Activated CD8-positive, alpha-beta memory T cell treated with anti-CD3 and anti-CD28 coated beads, Interleukin-2, amount 50 U/mL, for 4 hours (primary cell): Measurements from ENCODE around the gene KCND1.
A peak's percentile ranks its signal among the peaks of the same experiment; 100 is the strongest.

ENCODE experiments used
- DNase-seq: peaks from one replicate; pipeline ENCODE4 v3.0.0-alpha.2; 2020

The KCND1 gene

DNA sequence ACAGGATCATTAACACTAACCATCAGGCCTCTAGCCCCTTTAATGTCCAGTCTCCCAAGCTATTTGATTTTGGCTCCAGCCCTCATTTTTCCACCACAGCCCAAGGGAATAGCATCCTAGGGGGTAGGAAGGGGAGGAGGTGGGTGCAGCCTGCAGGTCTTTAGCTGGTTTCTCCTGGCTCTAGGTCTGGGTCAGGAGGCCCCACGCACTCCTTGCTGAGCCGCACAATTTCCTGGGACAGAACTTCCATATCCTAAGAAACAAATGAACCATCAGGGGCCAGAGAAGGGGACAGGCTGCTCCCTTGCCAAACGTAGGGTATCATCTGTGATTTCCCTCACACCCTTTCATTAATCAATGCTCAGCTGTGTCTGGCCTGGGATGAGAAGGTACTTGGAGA lies 2.4 kb upstream of the KCND1 start:
- DNase-seq = no peak

DNA sequence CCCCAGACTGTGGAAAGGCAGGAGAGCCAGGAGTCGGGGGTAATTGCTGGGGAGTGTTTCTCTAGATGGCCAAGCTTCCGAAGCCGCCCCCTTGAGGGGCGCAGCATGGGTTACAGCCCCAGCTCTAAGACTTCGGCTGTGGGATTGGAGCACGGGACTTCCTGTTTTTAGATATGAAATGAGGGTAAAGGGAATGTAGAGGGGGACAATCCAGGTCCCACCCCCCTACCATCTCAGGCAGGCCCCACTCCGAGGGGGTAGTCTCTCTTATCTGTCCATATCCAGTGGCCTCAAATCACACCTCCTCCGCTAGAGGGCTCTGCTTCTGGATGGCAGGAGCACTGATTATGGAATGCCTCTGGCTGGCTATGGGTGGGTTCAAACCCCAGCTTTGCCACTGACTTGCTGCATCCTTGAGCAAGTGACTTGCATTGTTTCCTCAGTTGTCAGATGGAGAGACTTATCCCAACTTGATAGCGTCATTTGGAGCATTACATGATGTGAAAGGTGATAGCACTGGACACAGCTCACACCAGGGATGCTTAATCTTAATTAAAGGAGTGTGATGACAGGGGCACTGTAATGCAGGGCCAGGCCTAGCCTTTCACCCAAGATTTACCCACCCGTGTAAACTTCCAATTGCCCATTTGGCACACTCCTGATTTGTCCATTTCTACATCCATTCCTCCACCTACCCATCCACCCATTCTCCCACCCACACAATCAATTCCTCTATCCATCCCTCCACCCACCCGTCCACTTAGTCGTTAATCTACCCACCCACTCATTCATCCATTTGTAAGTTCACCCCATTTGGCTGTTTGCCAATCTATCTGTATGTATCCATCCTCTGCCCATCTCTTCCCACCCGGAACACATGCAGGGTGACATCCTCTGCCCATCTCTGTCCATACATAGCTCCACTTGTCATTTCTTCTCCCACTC lies 848 bp upstream of the KCND1 start:
- DNase-seq = no peak

DNA sequence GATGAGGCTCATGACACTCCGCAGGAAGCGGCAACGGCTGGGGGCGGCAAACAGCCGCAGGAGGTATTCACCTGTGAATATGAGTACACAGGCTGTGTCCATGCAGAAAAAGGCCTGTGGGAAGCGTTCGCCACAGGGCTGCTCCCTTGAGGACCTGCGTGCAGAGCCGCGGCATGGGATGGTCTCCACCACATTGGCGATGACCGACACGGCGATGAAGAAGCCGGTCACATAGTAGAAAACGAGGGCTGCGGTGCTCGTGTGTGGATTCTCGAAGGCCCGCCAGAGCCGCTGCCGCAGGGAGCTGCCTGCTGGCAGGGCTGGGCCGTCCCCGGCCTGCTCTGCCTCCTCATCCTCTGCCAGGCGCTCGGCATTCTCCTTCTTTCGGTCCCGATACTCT lies 2.2 kb downstream of the KCND1 start:
- DNase-seq = no peak

DNA sequence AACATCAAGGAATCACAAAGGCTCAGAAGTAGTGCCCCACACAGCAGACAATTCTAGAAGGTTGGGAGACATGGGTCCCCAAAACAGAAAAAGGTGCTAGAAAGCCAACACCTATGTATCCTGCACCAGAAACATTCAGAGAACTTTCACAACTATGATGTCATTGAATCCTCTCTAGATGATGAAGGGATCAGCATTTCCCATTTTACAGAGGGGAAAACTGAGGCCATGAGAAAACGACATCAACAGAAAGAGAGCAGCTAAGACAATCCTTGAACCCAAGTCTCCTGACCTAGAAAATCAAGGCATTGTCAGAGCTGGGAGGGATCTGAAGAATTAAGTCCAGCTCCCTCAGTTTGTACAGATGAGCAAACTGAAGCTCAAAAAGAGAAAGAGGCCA lies 3.3 kb downstream of the KCND1 start:
- DNase-seq = no peak

DNA sequence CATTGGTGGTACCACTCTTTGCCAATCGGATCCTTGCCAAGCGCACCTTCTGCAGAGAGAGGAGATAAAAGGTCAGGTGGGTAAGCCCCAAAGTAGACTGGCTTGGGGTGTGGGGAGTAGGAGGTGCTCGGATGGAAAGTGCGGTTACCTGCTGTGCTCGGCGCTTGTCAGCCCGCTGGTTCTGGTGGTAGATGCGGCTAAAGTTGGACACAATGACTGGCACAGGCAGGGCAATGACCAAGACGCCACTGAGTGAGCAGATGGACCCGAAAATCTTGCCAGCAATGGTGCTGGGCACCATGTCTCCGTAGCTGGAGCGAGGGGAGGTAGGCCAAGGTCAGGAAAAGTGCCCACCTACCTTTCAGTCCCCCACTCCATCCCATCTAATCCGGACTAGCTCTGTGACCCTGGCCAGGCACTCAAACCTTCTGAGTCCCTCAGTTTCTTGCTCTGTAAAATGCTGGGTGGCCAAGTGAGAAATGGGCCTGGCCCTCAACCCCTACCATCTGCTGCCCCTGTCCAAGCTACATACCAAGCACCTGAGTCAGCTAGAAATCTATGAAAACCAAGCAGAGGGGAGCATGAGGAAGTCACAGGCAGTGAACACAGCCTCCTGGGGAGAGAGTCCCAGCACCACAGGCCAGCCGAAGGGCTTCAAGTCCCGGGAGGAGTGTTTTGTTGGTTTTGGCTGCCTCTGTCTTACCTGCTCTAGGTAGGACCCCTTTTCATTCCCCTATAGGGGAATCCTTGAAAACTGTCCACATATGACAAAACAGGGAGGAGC lies 4.7 kb downstream of the KCND1 start:
- DNase-seq = no peak

DNA sequence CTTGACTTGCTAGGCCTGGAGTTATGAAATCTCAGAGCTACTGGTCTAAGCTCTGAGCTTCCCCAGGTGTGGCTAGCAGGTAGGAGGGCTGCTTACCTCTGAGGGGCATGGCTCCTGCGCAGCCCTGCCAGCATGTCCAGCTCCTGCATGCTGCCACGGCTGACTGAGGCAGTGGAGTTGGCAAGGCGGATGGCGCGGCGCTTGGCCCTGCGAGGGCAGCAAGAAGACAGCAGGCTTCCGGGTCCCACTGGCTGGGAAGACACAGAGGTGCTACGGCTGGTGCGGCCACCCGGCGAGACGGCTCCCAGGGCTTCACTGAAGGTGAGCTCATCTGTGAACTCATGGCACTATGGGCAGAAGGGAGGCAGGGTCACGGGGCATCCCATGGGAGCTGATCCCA lies 5.7 kb downstream of the KCND1 start:
- DNase-seq = no peak

DNA sequence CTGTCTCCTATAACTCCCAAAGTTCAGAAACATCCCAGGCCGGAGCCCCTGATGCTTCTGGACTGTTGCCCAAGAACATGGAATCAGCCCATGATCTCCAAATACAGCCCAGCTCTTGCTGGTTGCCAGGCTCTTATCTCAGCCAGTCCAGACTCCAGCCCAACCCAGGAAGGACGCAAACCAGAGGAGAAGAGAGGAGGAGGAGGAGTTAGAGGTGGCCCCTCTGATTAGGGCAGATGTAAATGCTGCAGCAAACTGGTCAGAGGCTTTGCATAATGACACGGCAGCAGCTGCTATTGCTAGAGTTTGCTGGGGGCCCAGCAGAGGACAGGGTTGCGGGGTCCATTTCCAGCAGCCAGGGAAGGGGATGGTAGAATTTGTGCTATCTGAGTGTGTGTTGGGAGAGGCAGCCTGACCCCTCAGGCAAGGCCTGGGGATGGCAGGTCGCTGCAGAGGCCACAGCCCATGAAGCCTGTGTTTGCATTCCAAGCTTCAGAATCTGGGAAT lies 10.0 kb downstream of the KCND1 start:
- DNase-seq = no peak

DNA sequence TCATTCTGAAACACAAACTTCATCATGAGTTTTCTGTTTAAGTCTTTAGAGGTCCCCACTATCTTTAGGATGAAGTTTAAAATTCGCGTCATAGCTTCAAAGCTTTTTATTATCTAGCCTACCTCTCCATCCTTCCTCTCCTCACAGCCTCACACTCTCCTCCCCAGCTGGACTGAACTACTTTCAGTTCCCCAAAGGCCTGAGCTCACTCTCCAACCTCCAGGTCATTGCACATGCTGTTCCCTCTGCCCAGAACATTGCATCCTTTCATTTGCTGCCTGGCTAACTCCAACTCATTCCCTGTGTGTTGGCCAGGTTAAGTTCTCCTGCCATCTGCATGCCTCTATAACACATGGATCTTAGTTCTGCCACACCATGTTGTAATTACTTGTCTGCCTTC lies 11.4 kb downstream of the KCND1 start:
- no peak for DNase-seq

DNA sequence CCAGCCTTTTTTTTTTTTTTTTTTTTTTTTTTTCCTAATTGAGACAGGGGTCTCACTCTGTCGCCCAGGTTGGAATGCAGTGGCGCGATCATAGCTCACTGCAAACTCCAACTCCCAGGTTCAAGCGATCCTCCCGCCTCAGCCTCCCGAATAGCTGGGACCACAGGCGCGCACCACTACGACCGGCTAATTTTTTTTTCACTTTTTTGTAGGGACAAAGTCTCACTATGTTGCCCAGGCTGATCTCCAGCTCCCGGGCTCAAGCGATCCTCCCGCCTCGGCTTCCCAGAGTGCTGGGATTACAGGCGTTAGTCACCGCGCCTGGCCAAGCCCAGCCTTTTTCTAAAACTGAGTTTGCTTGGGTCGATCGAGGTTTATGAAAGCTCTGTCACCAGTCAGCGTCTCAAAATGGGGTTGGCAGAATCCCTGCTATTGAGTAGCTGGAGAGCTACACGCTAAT lies 13.0 kb downstream of the KCND1 start:
- DNase-seq = no peak

DNA sequence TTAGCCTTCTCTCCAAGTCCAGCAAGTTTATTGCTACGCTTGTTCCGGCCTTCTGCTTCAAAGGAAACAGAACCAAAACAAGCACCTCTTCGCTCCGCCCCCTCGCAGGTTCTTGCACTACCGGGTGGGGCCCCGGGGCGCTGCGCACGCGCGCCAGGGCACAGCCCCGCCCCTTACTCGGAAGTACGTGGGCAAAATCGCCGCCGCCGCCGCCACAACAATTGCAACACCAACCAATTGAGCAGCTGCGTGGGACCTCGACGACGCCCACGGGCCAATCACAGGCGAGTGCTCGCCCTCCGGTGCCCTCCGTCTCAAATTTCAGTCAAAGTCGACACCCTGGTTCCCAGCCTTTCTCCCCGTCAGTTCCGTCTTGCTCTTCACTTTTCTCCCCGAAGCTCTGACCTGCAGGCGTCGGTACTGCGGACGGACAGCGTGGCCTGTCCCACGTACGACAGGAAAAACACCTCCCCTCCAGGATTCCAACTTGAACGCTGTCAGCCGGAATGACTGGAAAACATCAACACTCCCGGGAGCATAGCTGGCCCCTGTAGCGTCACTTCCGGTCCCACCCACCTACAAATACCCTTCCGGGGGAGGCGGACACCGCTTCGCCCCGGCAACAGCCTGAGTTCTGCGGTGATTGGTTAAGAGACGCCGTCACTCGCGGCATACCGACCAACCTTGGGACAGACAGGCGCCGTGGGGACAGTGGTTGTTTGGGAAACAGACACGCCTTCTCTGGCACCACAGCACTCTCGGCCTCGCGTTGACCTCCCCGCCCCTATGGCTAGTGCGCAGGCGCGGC lies 13.6 kb downstream of the KCND1 start:
- peak; percentile 89 for DNase-seq

DNA sequence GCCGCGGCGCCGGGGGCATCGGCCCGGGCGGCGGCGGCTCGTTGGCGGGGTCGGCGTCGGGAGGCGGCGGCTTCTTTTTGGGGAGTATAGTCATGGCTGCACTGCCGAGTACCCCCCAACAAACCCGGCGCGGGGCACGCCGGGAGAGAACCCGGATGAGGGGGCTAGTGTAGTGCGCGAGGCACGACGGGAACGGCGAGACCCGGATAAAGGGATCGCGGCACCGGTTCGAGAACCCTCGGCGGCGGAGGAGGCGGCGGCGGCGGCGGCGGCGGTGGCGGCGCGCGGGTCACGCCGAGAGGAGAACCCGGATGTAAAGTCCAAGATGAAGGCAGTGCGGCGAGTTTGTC lies 14.2 kb downstream of the KCND1 start, which contains the start of gene OTUD5:
TSS of gene OTUD5 (minus strand) at position 131 of the 350 bp plus-strand sequence. CDS start at position 94, 37 bp downstream.
- DNase-seq = peak; percentile 77

DNA sequence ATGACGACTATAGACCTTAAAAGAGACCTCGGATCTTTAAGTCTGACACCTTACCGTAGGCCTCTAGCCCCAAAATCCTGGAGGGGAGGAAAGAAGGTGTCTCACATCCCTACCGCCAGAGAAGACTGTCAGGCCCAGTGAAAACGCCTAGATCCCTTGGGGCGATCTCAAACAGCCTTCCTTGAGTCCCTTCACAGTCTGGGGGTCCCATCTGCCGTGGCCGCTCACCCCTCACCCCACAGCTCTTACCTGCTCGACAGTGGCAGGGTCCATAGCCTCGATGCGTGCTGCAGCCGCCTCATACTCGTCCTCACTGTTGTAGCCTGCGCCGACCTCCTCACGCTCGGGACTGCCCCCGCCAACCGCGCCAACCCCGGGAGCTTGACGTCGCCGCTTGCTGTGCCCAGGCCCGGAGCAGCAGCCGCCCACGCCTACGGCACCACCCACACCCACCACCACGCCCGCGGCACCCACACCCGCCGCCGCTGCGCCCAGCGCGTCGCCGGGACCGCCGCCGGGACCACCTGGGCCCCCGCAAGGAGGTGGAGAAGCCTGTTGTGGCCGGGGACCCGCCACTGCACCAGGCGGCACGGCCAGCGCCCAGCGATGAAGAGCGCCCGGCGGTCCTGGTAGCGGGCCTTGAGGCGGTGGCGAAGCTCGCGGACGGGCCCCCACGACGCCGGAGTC lies 14.8 kb downstream of the KCND1 start:
- peak; percentile 65 for DNase-seq

DNA sequence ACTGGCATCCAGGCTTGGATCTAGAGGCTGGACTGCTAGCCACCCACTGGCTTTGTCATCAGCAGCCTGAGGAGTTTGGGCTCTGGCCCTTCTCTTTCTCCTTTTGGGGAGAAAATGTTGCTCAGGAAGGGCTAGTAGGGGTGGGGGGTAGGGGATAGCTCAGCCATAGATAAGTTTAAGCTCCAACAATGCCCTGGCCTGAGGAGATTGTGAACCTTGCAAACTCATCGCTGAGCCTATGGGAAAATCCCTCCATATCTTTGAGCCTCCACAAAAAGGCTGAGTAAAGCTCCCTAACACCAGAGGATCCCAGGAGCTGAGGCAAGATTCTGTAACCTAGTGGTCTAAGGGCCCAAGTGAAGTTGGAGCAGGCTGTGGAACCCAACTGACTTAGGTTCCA lies 23.1 kb downstream of the KCND1 start:
- DNase-seq = no peak

DNA sequence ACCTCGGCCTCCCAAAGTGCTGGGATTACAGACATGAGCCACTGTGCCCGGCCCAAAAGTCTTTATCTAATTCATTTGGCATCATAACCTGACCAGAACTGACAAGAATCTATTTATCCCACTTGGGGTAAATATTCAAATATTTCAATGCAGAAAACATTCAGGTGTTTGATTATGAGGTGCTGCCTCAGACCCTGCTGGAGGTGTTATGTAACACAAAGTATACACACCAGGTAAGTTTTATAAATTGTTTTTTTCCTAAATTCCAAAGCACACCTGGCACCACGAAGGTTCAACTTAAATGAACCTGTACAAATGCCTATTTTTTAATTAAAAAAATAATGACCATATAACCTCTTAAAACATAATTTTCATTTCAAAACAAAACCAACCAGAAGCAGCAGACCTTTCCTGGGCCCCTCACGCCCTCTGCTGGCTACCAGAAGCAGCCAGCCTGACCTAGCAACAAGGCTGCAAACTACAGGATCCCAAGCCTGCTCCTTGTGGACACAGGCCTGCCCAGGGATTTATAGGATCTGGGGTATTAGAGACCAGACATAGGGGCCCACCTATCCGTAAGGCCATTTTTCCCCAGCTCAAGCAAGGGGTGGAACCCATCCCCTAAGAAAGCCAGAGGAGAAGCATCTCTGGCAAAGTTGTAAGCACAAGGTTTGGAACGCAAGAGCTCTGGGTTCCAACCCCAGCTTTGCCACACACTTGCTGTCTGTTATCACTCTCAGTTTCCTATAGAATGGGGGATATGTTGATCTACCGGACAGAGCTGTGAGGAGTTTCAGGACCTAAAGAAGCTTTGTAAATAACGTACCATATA lies 25.9 kb downstream of the KCND1 start:
- DNase-seq = peak; percentile 57

DNA sequence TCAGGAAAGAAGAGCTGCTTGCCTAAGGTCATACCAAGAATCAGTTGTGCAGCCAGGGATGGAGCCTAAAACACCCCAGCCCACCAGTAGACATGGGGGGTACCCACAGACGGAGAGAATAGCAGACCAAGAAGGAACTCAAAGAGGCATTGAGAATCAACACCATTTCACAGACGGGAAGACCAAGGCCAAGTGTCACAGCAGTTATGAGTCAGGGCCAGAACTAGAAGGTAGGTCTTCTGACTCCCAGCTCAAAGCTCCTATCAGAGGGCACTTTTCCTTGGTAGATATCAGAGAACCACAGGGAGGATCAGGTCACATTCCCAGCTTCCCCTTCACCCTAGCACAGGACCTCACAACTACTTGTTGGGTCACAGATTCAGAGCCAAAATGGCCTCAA lies 28.7 kb downstream of the KCND1 start:
- no peak for DNase-seq

DNA sequence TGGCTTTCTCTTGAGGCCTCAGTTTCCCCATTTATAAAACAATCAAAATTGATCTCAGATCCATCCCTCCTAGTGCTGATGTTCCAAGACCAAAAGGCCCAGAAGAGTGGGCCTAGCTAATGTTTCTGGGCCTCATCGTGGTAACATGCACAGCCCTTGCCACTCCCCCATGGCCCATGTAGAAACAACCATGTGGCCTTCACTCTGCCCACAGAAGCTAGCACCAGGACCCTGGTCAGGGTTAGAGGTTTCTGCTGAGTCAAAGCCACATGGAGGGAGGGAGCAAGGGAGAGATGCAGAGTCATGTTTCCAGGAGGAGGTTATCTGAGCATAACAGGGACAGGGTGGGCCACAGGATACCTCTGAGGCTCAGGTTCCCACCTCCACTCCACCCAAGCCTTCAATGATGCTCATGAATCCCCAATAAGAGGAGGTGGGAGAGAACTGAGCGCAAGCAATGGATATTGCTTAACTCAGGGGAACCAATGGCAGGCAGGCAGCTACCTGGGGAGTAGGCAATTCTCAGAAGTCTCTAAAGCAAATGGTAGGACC lies 31.2 kb downstream of the KCND1 start:
- no peak for DNase-seq

DNA sequence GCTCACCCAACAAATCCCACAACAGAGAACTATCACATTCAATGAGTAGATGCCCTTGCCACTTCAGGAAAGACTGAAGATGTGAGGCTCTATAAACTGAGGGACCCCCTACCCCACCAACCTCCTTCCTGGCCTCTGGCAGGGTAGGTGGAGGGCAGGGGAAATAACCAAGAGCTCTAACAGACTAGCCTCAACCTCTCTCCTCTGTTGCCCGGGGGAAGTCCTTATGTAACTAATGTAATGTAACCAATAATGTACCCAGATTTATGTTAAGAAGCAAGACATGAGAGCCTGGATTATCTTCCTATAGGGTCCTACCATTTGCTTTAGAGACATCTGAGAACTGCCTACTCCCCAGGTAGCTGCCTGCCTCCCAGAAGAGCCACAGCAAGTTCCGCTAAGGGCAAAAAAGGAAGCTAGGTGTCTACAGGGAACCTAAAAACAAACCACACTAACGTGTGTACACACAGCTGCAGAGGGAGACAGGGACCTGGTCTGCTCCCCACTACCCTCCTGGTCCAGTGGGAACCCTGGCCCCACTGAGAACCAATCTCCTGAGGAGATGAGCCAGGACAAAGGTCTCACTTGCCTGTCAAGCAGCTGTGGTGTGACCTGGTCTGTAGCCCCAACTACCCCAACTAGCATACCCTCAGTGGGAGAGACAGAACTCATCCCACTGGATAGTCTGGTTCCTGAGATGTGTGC lies 32.0 kb downstream of the KCND1 start:
- DNase-seq = no peak

DNA sequence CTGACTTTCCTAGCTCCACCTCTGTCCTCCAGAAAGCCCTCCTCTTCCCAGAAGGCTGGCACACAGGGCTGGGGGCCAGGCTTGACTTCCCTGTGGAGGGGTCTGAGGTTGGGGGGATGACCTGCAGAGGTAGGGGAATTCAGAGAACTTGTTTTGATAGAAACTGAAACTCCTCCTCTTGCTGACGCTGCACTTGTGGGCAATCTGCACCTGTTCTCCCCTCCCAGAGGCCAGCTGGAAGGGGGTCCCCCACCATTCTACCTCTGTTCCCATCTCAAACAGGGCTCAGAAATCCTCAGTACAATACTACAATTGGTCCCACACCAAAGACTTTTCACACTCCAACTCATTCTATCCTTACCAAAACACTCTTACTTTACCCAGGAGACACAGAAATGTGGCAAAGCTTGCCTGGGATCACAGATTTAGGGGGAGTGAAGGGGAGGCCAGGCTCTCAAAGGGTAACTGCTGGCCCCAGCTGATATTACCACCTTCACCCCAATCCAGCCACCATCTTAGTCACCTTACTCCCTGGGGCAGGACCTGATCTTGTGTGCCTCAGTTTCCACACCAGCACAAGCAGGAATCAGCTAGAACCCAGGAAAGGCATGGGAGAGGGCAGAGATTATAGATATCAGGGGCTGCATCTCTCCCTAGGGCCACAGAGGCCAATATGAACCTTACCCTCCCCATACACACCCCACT lies 32.8 kb downstream of the KCND1 start:
- peak; percentile 51 for DNase-seq

DNA sequence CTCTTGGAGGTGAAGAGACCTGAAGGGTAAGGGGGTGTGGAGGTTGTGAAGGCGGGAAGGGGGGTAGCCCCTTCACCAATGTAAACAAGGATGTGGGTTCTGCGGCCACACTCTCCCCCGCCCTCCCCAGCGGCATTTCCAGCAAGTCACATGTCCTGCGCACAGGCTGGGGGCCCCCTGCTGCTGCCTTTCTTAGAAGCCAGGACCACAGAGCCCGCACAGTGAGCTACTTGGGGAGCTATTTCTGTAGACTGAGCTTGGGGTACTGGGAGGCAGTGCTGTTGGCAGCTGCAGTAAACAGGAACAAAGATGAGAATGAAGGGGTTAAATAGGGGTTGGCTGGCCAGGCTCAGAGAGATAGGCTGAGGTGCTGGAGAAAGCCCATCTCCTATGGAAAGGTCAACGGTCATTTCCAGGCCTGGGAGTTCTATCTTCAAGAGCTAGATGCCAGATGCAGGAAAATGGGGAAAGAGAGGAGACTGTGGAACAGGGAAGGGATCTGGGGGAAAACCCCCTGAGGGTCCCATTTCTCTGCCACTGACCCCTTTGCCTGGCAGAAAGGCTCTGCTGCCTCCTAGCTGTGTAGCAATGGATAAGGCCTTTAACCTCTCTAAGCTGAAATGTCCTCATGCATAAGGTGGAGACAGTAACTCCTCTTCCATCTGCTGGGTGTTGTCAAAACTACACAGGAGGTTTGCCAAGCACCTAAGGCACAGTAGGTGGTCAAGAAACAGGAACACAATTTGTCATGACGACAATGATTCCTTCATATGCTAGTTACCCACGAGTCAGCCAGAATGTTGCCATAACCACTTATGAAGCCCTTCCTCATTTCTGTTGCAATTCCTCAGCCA lies 34.4 kb downstream of the KCND1 start:
- DNase-seq = peak; percentile 87
